Measurements from ENCODE around the gene NBAS.
A peak's percentile ranks its signal among the peaks of the same experiment; 100 is the strongest.
"Not testable (repeated sequence)": the region's sequence is repeated elsewhere in the genome, so short reads cannot be mapped to it uniquely, and the experiment has no call there.

Gene NBAS

DNA sequence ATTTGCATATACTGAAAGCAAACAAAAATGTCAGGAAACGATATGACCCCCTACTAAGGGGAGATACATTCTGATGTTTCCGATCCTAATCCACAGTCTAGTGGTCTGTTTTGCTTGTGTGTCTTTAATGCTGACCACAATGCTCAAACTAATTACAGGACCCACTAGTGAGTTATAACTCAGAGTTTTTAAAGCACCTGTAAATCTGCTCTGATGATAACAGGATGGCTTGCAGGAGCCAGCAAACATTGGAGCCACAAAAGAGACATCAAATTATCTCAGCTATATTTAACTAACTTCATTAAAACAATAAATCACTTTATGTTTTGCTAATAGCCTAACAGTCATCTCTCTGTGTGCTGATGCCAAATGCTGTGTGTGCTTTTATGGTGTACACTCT is 300.3 kb downstream of the NBAS start:
- DNase-seq (ENCODE audit: low spot score) = no peak

DNA sequence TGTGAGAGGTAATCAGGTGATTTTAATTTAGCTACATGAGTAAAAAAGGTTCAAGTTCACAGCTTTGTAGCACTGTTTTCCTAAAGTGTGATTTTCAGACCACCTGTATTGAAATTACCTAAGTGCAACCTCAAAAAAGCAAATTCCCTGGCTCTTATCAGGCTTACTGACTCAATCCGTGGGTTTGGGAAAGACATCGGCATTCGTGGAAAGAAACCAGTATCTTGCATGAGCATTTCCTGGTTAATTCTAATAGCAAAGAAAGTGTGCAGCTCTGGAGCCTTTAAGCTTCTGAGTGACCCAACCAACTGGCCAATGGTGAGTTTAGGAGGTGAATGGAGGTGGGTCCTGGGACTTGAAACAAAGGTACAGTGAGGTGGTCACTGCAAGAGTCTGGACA is 300.9 kb downstream of the NBAS start:
- DNase-seq (ENCODE audit: low spot score) = no peak

DNA sequence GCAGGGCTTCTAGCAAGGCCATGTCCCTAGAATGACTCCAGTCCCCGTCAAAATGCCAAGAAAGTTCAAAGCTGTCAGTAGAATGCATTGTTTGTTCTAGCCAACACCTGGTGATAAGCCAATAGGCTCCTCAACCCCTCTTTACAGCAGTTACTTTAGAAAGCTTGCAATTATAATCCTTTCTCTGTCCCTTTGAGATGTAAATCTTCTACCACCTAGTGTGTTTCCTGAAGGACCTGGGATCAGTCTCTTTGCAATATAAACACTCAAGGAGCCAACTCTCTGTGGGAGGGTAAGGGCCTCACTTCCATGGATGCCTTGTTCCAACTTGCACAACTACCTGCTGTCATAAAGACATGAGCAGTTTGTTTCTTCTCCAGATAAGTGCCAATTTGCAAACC is 301.8 kb downstream of the NBAS start:
- DNase-seq (ENCODE audit: low spot score) = no peak

DNA sequence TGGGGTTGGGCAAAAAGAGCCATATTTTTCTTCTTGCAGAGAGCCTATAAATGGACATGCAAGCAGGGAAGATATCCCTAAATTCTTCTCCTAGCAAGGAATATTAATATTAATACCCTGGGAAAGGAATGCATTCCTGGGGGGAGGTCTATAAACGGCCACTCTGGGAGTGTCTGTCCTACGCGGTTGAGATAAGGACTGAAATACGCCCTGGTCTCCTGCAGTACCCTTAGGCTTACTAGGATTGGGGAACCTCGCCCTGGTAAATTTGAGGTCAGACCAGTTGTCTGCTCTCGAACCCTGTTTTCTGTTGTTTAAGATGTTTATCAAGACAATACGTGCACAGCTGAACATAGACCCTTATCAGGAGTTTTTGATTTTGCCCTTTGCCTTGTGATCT is 302.7 kb downstream of the NBAS start:
- not testable (repeated sequence) for DNase-seq (ENCODE audit: low spot score)

DNA sequence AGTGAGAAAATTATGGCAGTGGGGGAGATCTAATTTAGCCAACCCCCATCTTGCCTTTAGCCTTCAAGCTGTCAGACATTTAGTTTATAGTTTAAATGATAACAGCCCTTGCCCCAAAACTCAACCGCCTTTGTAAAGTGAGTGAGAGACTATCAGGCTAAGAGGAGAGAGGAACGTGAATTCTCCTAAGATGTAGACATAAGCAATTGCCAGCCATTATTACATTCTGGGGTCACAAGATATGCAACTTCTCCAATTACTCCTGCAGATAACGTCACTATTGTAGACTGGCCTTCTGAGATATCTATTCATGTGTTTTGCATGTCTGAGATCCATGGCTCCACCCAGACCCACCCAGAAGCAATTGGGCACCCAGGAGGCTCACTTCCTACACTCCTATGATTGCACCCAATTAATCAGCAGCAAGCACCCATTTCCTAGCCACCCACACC is 307.3 kb downstream of the NBAS start:
- no peak for DNase-seq (ENCODE audit: low spot score)

DNA sequence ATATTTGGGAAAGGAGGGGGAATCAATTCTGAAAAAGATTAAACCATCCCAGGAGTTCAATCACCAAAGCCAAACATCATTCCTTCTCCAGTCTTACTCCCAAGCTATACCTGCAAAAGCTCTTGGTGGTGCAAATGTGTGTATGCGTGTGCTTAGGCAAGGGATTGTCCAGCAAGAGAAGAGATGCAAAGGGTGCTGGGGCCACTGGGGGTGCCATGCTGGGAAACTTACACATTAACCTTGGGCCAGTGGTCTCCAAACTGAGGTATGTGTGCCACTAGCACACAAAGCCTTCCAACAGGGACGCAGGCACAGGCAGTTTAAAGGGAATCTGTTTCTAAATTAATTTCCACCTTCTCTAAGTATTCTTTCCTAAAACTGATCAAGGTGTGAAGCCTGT is 307.9 kb downstream of the NBAS start:
- DNase-seq (ENCODE audit: low spot score) = no peak

DNA sequence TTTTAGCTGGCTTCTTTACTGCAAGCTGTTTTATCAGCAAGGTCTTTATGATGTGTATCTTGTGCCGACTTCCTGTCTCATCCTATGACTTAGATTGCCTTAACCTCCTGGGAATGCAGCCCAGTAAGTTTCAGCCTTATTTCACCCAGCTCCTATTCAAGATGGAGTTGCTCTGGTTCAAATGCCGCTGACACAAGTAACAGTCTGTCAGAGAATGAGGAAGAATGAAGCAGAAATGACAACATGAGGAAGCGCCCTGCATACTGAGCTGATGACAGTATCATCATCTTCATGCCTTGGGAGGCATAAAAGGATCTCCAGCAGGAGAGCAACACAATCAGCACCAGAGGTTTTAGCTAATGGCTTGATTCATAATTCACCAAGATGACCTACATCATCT is 309.4 kb downstream of the NBAS start:
- no peak for DNase-seq (ENCODE audit: low spot score)

DNA sequence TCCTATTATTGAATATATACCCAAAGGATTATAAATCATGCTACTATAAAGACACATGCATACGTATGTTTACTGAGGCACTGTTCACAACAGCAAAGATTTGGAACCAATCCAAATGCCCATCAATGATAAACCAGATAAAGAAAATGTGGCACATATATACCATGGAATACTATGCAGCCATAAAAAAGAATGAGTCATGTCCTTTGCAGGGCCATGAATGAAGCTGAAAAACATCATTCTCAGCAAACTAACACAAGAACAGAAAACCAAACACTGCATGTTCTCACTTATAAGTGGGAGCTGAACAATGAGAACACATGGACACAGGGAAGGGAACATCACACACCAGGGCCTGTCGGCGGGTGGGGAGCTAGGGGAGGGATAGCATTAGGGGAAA is 310.2 kb downstream of the NBAS start:
- not testable (repeated sequence) for DNase-seq (ENCODE audit: low spot score)

DNA sequence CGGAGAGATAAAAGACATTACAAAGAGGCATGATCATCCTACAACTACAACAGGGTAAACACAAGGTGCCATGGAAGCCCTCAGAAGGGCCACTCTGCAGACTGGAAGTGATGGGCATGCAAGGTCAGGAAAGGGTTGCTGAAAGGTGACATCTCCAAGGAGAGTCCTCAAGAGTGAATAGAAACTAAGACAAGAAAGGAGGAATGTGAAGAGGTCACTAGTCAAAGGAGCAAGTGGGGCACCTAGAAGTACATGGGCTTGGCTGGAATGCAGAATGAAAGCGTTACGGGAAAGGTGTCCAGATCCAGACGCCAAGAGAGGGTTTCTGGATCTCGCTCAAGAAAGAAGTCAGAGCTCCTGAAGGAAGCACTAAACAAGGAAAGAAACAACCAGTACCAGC is 314.3 kb downstream of the NBAS start:
- DNase-seq (ENCODE audit: low spot score) = no peak

DNA sequence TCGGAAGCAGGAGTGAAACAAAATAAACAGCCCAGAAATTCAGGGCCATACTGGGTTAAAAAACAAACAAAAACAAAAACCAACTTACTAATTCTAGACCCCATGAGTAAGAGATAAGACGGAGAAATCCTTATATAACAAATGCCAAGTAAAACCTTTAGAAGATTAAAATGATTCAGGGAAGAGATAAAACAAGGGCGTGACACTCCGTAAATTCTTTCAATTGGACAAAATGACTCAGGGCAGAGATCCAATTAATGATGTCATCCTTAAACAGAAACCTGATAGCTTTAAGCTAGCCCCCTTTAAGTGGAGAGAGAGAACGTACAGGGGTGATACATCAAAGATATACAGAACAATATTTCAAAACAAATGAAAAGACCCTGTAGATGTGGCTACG is 317.4 kb downstream of the NBAS start:
- no peak for DNase-seq (ENCODE audit: low spot score)

DNA sequence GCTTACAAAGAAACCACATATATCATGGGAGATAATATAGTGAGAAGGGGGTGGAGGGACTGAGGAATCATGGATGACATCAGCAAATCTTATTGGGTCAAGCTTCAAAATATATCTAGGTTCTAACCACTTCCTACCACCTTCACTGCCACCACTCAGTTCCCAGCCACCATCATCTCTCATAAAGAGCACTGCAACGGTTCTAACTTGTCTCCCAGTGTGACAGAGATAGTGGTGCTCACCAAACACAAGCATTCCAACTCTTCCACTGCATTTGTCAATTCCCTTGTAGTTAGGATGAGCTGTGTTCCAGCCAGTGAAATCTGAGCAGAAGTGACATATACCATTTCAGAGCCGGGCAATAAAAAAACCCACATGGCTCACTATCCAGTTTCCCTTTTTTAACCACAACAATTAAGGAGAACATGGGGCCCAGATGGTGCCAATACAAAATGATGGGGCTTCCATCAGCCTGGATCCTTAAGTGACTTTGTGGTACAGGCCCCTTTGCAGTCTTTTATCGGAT is 318.1 kb downstream of the NBAS start:
- no peak for DNase-seq (ENCODE audit: low spot score)

DNA sequence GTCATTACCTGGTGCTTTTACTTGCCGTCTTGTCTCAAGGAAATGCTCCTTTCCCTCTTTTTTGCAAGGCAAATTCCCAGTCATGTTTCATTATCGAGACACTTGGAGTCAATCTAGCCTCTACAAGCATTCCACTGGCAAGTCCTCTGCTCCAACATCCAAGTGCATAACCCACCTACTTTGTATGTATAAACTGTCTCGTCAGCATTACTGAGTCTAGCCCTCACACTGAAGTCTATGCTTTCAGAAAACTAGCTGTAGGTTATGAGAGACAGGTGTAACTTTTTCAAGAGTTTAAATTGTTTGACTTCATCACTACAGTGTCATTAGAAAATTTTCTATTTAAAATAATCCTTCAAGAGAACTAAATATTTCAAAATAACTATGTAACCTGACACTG is 319.2 kb downstream of the NBAS start:
- DNase-seq (ENCODE audit: low spot score) = no peak

DNA sequence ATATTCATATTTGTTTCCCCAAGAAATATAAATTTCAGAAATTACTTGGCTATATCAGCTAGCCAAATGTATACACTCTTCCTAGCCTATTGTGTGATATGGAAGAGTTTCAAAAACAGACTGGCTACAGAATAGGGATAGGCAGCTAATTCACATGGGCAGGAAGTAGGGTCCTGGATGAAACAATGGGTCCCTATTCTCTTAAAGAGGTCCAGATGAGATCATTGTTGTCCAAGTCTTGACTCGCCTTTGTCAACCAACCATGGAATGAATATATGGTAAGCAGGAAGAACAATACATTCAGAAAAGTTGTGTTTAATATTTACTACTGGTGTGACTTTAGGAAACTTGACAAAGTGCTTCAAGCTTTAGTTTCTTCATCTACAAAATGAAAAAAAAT is 319.9 kb downstream of the NBAS start:
- no peak for DNase-seq (ENCODE audit: low spot score)

DNA sequence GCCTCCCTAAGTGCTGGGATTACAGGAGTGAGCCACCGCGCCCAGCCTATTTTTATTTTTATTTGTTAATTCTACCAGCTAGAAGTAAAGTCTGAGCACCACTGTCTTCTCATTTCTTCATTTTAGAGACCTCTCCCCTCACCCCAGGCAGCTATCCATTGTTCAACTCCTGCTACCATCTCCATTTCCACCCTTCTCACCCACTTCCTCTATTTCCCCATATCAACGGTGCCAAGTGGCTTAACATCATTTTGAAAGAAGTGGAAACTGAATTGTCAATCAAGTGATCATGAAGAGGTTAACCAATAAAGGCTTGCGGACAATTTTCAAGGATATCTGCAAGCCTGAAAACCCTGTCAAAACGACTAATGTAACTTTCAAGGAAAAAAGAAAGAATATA is 323.1 kb downstream of the NBAS start:
- no peak for DNase-seq (ENCODE audit: low spot score)

DNA sequence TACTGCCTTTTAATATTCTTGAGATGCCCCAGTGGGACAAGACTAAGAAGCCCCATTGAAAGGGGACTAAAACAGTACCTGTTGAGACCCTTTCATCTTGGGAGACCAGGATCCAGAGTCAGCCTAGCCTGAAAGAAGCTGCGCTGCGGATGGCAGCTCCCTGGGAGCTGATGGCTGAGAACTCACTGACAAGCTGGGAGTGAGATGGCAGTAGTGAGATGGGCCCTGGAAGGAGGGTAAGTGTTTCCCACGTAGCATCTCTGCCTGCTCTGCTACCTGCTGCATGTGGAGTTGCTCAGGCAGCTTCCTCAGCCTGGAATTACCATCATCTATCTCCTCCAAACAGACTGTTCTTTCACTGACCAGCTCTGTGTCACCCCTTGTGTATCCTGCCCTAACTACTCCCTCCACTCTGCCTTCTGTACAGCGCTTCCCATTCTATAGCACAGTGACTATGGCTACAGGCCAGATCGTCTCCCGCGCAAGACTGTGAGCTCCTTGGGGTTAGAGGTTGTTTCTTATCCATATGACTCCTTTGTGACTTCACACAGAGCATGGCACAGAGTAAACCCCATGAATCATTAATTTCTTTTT is 330.4 kb downstream of the NBAS start:
- DNase-seq (ENCODE audit: low spot score) = no peak

DNA sequence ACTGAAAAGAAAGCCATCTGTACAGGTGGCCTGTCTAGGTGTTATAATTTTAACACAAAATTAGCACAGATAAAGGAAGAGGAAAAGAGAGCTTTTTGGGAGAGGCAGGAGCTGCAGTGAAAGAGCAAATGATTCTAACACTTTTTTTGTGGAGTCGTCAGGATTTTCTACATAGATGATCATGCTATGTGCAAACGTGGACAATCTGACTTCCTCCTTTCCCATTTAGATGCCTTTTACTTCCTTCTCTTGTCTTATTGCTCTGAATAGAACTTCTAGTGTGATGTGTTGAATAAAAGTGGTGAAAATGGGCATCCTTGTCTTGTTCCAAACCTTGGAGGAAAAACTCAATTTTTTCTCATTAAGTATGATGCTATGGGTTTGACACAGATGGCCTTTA is 334.5 kb downstream of the NBAS start:
- no peak for DNase-seq (ENCODE audit: low spot score)

DNA sequence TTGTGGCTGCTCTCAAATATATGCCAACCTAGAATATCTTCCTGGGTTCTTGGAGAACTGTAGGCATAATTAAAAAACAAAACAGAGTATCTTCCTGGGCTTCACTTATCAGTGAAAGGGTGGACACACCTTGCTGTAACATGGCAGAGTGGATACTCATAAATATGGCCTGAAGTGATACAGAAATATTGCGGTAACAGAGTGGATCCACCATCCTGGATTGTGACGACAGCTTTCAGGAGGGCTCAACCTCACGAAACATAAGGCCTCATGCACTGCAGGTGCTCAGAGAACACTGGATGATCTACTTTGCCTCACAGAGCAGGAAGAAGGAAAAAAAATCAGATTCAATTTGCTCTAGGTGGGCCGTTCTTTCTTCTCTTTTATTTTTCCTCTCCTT is 336.0 kb downstream of the NBAS start:
- DNase-seq (ENCODE audit: low spot score) = no peak

DNA sequence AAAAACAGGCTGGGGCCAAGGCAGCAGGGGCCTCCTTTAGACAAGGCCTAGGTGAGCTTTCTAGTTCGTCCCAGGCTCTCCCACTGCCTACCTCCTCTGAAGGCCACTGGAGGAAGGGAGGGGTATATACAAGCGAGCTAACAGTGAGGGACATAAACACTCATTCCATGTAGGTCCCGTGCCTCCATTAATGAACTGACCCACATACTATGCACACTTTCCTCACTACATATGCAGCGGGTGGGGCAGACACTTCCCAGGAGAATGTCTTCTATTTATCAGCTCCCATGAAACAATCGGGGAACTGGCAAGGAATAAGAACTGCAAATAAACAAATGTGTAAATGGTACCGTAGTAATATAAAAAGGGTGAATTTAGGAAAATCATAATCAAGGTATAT is 336.5 kb downstream of the NBAS start:
- DNase-seq (ENCODE audit: low spot score) = no peak

DNA sequence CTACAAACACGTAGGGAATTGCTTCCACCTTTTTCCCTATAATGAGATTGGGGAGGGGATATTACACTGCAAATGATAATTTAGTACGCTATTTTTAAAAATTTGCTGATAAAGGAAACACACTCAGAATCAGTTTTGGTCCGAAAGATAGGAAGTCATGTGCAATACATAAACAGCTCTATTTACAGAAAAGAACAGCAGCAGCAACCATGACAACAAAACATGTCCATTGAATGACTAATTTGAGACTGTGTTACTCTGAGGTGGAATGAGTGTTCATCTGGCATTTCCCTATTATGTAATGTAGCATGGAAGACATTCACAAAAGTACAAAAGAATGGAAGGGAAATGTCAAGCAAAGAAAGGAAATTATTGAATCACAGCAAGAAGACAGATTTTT is 337.2 kb downstream of the NBAS start:
- DNase-seq (ENCODE audit: low spot score) = peak; percentile 79

DNA sequence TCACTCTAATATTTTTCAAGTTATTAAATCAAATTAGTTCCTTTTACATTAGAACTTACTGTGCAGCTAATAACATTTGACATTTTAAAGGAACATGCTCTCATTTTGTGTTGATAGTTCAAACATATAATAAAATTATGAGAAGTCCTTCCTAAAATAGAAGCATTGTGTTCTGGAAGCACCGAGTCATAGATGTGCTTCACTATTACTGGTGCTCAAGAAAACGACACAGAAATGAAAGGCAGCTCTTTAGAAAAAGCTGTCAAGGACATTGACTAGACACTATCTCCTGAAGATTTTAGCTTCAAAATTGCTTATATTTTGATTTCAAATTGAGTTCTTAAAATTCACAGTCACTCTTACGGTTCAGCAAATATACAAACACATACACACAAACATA is 338.3 kb downstream of the NBAS start:
- no peak for DNase-seq (ENCODE audit: low spot score)

DNA sequence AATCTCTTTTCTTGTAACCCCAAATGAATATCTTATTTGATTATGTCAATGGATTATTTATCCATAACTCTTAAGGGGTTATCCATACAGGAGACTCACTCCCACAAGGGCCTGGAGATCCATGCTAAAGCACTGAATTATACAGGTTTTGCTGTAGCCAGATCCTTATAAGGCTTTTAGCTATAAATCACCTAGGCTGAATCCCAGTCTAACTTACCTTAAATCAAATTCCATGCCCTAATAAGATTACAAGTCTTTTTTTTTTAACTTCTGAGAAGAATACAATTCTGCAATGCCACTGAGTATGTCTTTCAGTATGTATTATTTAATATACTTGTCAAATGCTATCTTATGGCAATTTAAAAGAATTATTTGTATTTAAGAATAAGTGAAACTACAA is 340.5 kb downstream of the NBAS start:
- DNase-seq (ENCODE audit: low spot score) = no peak

DNA sequence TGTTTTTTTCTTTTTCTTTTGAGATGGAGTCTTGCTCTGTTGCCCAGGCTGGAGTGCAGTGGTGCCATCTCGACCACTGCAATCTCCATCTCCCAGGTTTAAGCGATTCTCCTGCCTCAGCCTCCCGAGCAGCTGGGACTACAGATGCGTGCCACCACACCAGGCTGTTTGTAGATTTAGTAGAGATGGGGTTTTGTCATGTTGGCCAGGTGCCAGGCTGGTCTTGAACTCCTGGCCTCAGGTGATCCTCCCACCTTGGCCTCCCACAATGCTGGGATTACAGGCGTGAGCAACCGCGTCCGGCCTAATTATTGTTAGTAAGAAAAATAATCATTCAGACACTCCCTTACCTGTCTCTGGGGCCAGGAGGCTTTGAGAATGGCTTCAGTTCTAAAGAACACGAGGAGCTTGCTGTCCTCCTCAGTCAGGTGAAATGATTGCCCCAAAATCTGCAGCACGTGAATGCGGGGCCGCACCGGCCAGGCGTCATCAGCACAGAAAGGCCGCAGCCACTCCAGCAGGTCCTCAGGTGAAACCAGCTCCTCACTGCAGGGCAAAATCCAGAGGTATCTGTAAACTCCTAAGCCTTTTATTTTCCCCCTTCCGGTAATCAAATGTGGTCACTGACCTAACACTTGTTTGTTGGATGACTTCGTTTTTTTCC is 342.6 kb downstream of the NBAS start:
- no peak for DNase-seq (ENCODE audit: low spot score)

DNA sequence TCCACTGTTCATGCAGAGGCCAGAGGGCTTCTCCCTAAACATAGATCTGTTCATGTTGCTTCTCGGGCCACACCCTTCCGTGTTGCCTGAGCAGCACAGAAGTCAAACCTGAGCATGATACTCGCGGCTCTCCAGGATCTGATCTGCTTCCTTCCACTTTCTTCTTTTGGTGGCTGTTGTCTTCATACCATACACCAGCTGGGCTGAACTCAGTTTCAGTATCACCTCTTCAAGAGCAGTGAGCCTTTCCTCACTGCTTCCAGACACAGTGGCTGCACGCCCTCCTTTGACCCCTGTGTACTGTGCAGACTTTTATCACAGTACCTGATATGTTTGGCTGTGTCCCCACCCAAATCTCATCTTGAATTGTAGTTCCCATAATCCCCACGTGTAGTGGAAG is 348.9 kb downstream of the NBAS start:
- no peak for DNase-seq (ENCODE audit: low spot score)

DNA sequence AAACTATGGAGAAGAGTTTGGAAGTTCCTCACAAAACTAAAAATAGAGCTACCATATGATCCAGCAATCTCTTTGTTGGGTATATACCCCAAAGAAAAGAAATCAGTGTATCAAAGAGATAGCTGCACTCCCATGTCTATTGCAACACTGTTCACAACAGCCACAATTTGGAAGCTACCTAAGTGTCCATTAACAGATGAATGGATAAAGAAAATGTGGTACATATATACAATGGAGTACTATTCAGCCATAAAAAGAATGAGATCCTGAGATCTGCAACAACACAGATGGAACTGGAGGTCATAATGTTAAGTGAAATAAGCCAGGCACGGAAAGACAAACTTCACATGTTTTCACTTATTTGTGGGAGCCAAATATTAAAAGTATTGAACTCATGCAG is 350.6 kb downstream of the NBAS start:
- not testable (repeated sequence) for DNase-seq (ENCODE audit: low spot score)

Measured in GM03348 (cell line).